GM21515 (cell line): ENCODE results near the gene PCDHA7.
"Not testable (repeated sequence)": the region's sequence is repeated elsewhere in the genome, so short reads cannot be mapped to it uniquely, and the experiment has no call there.

ENCODE experiments used
- ATAC-seq: cut with Tn5 transposase; IDR thresholded peaks from one replicate; pipeline ENCODE4 v1.9.1; 2021; ENCODE audit not compliant: unreplicated experiment

Gene PCDHA7, protein sequence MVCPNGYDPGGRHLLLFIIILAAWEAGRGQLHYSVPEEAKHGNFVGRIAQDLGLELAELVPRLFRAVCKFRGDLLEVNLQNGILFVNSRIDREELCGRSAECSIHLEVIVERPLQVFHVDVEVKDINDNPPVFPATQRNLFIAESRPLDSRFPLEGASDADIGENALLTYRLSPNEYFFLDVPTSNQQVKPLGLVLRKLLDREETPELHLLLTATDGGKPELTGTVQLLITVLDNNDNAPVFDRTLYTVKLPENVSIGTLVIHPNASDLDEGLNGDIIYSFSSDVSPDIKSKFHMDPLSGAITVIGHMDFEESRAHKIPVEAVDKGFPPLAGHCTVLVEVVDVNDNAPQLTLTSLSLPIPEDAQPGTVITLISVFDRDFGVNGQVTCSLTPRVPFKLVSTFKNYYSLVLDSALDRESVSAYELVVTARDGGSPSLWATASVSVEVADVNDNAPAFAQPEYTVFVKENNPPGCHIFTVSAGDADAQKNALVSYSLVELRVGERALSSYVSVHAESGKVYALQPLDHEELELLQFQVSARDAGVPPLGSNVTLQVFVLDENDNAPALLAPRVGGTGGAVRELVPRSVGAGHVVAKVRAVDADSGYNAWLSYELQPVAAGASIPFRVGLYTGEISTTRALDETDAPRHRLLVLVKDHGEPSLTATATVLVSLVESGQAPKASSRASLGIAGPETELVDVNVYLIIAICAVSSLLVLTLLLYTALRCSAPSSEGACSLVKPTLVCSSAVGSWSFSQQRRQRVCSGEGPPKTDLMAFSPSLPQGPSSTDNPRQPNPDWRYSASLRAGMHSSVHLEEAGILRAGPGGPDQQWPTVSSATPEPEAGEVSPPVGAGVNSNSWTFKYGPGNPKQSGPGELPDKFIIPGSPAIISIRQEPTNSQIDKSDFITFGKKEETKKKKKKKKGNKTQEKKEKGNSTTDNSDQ

DNA sequence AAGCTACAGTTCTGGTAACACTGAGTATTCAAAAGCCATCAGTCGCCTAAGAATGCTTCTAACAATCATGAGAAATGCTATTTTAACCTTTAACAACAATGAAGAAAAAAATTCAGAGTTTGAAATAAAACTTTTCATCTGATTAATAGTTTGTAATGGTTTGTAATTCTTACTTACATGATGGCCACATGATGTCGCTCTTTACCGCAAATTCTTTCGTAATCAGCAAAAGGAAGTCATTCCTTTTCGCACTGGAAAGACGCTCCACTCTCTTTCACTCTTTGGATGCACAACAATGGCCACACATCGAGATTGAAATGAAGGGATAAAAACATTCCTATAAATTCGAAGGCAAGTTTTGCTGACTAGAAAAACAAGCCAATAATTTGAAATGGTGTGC is at the start of gene PCDHA7:
PCDHA7 (plus strand) TSS at position 277 of the 400 bp plus-strand sequence; CDS start at position 392, 115 bp downstream.
- no peak for ATAC-seq

DNA sequence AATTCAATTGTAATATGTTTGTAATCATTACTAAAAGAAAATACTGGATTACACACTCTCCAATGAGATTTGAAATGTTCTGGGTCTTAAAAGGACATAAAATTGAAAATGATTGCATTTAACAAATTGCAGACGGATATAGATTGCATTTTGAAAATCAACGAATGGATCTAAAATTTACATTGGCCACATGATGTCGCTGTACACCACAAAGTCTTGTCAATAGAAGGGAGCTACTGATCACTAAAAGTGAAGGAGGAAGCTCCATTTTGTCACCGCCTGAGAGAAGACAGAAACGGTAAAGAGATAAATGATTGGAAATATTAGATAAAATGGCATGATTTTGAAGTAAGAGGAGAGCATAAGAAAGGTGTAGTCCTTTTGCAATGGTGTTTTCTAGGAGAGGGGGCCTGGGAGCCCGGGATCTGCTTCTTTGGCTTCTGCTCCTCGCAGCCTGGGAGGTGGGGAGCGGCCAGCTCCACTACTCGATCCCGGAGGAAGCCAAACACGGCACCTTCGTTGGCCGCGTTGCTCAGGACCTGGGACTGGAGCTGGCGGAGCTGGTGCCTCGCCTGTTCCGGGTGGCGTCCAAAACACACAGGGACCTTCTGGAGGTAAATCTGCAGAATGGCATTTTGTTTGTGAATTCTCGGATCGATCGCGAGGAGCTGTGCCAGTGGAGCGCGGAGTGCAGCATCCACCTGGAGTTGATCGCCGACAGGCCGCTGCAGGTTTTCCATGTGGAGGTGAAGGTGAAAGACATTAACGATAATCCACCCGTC is 48.0 kb upstream of the PCDHA7 start, which contains the start of gene PCDHA1:
PCDHA1 (plus strand) TSS at position 236 of the 782 bp plus-strand sequence.
- no peak for ATAC-seq

DNA sequence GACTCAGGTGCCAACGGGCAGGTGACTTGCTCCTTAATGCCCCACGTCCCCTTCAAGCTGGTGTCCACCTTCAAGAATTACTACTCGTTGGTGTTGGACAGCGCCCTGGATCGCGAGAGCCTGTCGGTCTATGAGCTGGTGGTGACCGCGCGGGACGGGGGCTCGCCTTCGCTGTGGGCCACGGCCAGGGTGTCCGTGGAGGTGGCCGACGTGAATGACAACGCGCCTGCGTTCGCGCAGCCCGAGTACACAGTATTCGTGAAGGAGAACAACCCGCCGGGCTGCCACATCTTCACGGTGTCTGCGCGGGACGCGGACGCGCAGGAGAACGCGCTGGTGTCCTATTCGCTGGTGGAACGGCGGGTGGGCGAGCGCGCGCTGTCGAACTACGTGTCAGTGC is 46.6 kb upstream of the PCDHA7 start:
- ATAC-seq, result not testable (repeated sequence)

DNA sequence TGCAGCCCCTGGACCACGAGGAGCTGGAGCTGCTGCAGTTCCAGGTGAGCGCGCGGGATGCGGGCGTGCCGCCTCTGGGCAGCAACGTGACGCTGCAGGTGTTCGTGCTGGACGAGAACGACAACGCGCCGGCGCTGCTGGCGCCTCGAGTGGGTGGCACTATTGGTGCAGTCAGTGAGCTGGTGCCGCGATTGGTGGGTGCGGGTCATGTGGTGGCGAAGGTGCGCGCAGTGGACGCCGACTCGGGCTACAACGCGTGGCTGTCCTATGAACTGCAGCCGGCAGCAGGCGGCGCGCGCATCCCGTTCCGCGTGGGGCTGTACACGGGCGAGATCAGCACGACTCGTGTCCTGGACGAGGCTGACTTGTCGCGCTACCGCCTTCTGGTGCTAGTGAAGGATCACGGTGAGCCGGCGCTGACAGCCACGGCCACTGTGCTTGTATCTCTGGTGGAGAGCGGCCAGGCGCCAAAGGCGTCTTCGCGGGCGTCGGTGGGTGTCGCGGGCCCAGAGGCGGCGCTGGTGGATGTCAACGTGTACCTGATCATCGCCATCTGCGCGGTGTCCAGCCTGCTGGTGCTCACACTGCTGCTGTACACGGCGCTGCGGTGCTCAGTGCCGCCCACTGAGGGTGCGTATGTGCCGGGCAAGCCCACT is 46.1 kb upstream of the PCDHA7 start:
- not testable (repeated sequence) for ATAC-seq

DNA sequence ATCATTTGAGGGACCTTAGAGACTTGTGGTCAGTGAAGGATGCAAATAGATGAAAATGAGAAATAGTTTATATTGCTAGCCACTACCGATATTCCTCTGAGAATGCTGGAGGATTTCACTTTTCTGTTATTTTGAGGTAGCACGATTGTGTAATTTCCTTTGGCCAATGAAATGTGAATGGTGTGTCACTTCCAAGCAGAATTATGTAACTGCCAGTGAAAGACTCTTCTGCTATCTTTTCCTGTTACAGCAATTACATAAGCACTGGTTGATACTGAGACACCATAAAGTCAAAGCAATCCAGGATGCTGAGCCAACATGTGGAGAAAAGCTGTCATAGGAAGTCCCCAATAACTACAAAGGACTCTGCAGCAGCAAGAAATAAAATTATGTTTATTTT is 43.0 kb upstream of the PCDHA7 start:
- no peak for ATAC-seq

DNA sequence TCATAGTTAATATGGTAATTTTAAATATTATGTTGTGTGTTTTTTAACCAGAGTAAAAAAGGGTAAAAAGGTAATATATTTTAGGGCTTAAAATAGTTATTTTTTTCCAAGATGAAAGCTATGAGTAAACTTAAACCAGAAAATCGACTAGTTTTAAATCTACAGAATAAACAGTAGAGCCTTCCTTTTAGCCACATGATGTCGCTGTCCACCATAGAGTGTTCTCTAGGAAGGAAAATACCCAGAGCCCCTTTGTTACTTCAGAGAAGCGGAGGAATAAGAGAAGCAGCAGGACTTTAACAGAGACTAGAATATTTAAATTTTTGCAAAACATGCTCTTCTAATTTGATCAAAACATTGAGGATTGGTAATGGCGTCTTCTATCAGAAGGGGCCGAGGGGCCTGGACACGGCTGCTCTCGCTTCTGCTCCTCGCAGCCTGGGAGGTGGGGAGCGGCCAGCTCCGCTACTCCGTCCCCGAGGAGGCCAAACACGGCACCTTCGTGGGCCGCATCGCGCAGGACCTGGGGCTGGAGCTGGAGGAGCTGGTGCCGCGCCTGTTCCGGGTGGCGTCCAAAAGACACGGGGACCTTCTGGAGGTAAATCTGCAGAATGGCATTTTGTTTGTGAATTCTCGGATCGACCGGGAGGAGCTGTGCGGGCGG is 39.3 kb upstream of the PCDHA7 start, which contains the start of gene PCDHA2:
PCDHA2 (plus strand) TSS at position 258 of the 664 bp plus-strand sequence.
- ATAC-seq, result no peak

DNA sequence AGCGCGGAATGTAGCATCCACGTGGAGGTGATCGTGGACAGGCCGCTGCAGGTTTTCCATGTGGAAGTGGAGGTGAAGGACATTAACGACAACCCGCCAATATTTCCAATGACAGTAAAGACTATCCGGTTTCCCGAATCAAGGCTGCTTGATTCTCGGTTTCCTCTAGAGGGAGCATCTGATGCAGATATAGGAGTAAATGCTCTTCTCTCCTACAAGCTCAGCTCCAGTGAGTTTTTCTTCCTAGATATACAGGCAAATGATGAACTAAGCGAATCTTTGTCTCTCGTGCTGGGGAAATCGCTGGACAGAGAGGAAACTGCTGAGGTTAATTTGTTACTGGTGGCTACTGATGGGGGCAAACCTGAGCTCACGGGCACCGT is 38.8 kb upstream of the PCDHA7 start:
- ATAC-seq, result no peak

DNA sequence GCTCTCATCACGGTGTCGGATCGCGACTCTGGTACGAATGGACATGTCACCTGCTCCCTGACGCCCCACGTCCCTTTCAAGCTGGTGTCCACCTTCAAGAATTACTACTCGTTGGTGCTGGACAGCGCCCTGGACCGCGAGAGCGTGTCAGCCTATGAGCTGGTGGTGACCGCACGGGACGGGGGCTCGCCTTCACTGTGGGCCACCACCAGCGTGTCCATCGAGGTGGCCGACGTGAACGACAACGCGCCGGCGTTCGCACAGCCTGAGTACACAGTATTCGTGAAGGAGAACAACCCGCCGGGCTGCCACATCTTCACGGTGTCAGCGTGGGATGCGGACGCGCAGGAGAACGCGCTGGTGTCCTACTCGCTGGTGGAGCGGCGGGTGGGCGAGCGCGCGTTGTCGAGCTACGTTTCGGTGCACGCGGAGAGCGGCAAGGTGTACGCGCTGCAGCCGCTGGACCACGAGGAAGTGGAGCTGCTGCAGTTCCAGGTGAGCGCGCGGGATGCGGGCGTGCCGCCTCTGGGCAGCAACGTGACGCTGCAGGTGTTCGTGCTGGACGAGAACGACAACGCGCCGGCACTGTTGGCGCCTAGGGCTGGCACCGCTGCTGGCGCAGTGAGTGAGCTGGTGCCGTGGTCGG is 37.9 kb upstream of the PCDHA7 start:
- ATAC-seq, result not testable (repeated sequence)

DNA sequence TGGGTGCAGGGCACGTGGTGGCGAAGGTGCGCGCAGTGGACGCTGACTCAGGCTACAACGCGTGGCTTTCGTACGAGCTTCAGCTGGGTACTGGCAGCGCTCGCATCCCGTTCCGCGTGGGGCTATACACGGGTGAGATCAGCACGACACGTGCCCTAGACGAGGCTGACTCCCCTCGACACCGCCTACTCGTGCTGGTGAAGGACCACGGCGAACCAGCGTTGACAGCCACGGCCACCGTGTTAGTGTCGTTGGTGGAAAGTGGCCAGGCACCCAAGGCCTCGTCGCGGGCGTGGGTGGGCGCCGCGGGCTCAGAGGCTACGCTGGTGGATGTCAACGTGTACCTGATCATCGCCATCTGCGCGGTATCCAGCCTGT is 37.4 kb upstream of the PCDHA7 start:
- no peak for ATAC-seq

DNA sequence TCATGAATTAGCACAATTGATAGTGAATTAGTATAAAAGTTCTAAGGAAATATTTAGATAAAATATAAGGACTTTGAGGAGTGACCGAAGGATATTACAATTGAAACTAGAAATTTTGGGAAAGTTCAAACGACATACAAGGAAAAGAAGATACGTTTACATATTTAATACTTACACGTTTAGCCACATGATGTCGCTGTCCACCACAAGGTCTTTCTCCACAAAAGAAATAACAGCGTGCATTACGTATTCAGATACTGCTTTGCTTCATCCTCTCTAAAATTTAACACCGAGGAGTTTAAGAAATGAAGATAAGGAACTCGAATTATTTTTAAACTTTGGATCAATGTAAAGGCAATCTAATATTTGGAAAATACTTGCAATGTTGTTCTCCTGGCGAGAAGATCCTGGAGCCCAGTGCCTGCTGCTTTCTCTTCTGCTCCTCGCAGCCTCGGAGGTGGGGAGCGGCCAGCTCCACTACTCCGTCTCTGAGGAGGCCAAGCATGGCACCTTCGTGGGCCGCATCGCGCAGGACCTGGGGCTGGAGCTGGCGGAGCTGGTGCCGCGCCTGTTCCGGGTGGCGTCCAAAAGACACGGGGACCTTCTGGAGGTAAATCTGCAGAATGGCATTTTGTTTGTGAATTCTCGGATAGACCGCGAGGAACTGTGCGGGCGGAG is 33.1 kb upstream of the PCDHA7 start, which contains the start of gene PCDHA3:
PCDHA3 (plus strand) TSS at position 242 of the 678 bp plus-strand sequence.
- ATAC-seq, result no peak

DNA sequence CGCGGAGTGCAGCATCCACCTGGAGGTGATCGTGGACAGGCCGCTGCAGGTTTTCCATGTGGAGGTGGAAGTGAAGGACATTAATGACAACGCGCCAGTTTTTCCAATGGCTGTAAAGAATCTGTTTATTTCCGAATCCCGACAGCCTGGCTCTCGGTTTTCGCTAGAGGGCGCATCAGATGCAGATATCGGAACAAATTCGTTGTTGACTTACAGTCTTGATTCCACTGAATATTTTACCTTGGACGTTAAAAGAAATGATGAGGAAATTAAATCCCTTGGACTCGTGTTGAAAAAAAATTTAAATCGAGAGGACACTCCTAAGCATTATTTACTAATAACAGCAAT is 32.6 kb upstream of the PCDHA7 start:
- no peak for ATAC-seq

DNA sequence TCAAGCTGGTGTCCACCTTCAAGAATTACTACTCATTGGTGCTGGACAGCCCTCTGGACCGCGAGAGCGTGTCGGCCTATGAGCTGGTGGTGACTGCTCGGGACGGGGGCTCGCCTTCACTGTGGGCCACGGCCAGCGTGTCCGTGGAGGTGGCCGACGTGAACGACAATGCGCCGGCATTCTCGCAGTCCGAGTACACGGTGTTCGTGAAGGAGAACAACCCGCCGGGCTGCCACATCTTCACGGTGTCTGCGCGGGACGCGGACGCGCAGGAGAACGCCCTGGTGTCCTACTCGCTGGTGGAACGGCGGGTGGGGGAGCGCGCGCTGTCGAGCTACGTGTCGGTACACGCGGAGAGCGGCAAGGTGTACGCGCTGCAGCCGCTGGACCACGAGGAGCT is 31.7 kb upstream of the PCDHA7 start:
- not testable (repeated sequence) for ATAC-seq

DNA sequence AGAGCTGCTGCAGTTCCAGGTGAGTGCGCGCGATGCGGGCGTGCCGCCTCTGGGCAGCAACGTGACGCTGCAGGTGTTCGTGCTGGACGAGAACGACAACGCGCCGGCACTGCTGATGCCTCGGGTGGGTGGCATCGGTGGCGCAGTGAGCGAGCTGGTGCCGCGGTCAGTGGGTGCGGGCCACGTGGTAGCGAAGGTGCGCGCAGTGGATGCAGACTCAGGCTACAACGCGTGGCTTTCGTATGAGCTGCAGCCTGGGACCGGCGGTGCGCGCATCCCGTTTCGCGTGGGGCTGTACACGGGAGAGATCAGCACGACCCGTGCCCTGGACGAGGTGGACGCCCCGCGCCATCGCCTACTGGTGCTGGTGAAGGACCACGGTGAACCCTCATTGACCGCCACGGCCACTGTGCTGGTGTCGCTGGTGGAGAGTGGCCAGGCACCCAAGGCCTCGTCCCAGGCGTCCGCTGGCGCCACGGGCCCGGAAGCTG is 31.2 kb upstream of the PCDHA7 start:
- no peak for ATAC-seq

DNA sequence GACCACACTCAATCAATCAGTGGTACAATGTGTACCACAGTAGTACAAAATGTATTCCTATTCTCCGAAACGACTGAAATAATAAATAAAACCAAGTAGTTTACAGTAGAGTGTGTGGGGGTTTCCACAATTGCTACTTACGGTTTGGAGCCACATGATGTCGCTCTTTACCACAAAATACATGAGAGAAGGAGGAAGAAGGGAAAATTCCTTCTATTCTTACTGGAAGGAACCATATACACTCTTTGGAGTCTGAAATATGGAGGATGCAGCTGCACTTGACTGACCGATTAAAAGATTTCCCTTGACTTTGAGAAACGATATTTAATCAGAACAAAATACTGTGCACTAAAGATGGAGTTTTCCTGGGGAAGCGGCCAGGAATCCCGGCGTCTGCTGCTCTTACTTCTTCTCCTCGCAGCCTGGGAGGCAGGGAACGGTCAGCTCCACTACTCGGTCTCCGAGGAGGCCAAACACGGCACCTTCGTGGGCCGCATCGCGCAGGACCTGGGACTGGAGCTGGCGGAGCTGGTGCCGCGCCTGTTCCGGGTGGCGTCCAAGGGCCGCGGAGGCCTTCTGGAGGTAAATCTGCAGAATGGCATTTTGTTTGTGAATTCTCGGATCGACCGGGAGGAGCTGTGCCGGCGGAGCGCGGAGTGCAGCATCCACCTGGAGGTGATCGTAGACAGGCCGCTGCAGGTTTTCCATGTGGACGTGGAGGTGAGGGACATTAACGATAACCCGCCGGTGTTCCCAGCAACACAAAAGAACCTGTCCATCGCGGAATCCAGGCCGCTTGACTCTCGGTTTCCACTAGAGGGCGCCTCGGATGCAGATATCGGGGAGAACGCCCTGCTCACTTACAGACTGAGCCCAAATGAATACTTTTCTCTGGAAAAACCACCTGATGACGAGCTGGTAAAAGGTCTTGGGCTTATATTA is 27.0 kb upstream of the PCDHA7 start, which contains the start of gene PCDHA4:
PCDHA4 (plus strand) TSS at position 235 of the 942 bp plus-strand sequence.
- no peak for ATAC-seq

DNA sequence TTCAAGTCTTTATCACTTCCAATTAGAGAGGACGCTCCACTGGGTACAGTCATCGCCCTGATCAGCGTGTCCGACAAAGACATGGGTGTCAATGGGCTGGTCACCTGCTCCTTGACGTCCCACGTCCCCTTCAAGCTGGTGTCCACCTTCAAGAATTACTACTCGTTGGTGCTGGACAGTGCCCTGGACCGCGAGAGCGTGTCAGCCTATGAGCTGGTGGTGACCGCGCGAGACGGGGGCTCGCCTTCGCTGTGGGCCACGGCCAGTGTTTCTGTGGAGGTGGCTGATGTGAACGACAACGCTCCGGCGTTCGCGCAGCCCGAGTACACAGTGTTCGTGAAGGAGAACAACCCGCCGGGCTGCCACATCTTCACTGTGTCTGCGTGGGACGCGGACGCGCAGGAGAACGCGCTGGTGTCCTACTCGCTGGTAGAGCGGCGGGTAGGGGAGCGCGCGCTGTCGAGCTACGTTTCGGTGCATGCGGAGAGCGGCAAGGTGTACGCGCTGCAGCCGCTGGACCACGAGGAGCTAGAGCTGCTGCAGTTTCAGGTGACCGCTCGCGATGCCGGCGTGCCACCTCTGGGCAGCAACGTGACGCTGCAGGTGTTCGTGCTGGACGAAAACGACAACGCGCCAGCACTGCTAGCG is 25.7 kb upstream of the PCDHA7 start:
- not testable (repeated sequence) for ATAC-seq

DNA sequence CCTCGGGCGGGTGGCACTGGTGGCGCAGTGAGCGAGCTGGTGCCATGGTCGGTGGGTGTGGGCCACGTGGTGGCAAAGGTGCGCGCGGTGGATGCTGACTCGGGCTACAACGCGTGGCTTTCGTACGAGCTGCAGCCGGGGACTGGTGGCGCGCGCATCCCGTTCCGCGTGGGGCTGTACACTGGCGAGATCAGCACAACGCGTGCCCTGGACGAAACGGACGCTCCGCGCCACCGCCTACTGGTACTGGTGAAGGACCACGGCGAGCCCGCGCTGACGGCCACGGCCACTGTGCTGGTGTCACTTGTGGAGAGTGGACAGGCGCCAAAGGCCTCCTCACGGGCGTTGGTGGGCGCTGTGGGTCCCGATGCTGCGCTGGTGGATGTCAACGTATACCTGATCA is 25.2 kb upstream of the PCDHA7 start:
- ATAC-seq, result no peak
